Measurements from ENCODE around the gene WFIKKN1.

The WFIKKN1 gene

DNA sequence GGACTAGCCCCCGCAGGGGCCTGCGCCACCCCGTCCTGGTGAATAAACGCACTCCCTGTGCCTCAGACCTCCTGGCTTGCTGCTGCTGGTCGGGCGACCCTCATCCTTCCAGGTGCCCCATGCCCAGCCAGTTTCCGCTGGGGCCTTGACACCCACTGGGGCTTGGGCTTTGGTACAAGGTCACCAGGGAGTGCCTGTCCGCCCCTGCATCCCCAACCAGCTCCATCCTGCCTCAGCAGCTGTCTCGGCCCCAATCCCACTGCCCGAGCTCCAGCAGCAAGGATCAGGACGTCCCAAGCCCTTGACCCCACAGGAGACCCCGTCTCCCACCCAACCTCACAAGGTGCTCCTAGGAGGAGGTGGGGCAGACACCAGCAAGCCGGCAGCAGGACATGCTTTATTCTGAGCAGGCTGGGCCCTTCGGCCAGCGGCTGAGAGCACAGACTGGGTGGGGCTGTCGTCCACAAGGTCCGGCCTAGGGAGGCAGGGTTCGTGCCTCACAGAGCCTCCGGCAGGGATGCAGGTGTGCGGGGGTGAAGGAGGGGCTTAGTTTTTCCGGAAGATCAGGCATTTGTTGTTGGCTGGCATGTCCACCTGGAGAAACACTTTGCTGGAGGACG lies 3.4 kb downstream of the WFIKKN1 start:
- no peak overlapping the region for H3K9ac ChIP-seq
- no peaks in the 10 kb centered on the region for H3K9me3 ChIP-seq
- no peak overlapping the region for H3K27ac ChIP-seq
- peaks cover 31% of the 10 kb centered on the region for H3K36me3 ChIP-seq
- peak overlapping the region; percentile 97 for H3K4me2 ChIP-seq
- H4K20me1 ChIP-seq: peaks cover 51% of the 10 kb centered on the region
- TF ChIP-seq Cebpa-rat (IDR thresholded peaks at IDR 0.05): no peak
- no peaks in the 10 kb centered on the region for H3K27me3 ChIP-seq
- peak overlapping the region; percentile 92; the same call in 1 of the 2 replicates for H3K4me3 ChIP-seq
- peaks cover 52% of the 10 kb centered on the region for H3K4me1 ChIP-seq

DNA sequence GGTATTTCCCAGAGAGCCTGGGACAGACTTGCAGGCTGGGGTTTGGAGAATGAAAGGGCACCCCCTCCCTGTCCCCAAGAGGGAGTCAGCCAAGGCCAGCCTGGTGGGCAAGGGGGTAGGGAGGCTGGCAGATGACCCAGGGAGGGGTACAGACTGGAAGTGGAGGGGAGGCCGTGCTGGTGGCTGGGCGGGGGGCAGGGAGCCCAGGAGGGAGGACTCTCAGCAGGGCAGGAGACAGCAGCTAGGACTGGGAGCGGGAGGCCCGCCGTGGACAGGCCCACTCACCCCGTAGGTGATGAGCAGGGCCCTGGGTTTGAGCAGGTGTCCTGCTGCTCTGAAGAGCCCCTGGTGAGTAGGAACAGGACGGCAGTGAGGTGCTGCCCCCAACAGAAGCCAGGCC lies 4.2 kb downstream of the WFIKKN1 start:
- no peak for TF ChIP-seq Cebpa-rat (IDR thresholded peaks at IDR 0.05)
- Histone ChIP-seq H3K9me3 (no peaks in the 10 kb centered on the region), H3K27ac (peak overlapping the region; percentile 92; the same call in 1 of the 2 replicates), H3K27me3 (no peaks in the 10 kb centered on the region), H3K4me1 (peaks cover 58% of the 10 kb centered on the region), H3K4me3 (peak overlapping the region; percentile 92), H3K4me2 (peak overlapping the region; percentile 97), H3K36me3 (peaks cover 29% of the 10 kb centered on the region), H4K20me1 (peaks cover 49% of the 10 kb centered on the region), H3K9ac (peak overlapping the region; percentile 86)

DNA sequence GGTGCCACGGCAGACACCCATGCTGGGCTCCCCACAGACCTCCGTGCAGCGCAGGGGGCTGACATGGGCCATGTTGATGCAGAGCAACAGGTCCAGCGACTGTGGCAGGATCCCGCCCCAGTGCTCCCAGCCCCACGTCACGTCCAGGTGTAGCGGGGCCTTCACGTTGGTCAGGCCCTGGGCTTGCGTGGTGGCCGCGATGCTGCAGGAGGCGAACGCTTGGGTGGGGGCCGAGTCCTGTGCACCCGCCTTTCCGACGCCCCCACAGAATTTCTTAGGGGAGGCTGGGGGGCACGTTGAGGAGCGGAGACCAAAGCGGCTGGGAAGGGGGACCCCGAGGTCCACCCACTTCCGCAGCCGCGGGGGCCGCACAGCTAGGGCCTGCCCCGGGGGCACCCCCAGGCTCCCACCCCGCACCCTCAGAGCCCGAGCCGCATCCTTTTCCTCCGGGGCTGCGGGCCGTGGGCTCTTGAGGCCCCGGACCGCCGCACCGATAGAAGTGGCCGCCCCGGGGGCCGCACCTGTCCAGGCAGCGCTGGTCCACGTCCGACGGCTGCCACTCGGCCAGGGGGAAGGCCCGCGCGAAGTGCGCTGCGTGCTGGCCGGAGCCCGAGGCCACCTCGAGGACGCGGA lies 4.9 kb downstream of the WFIKKN1 start:
- Histone ChIP-seq H4K20me1 (peaks cover 42% of the 10 kb centered on the region), H3K9ac (peak overlapping the region; percentile 86), H3K27ac (peak overlapping the region; percentile 92), H3K4me1 (peaks cover 58% of the 10 kb centered on the region), H3K9me3 (no peaks in the 10 kb centered on the region), H3K36me3 (peaks cover 29% of the 10 kb centered on the region), H3K4me2 (peak overlapping the region; percentile 97), H3K27me3 (no peaks in the 10 kb centered on the region), H3K4me3 (peak overlapping the region; percentile 92)
- no peak for TF ChIP-seq Cebpa-rat (IDR thresholded peaks at IDR 0.05)

- H3K27me3 ChIP-seq: no peaks in the 10 kb centered on the region
- H3K36me3 ChIP-seq: peaks cover 29% of the 10 kb centered on the region
- peak within 1 kb of the TSS; percentile 86 for H3K9ac ChIP-seq
- H3K4me2 ChIP-seq: peak within 1 kb of the TSS; percentile 97
- peaks cover 58% of the 10 kb centered on the region for H3K4me1 ChIP-seq
- peak within 1 kb of the TSS; percentile 92 for H3K27ac ChIP-seq
- H4K20me1 ChIP-seq: peaks cover 34% of the 10 kb centered on the region
- no peaks in the 10 kb centered on the region for H3K9me3 ChIP-seq
- H3K4me3 ChIP-seq: peak within 1 kb of the TSS; percentile 92
- no peak for TF ChIP-seq Cebpa-rat (IDR thresholded peaks at IDR 0.05)
These were observed 5.7 kb downstream of the WFIKKN1 start, which contains the start of gene METTL26 for GRCh38 chr16:636206-637080. TSS of gene METTL26 (minus strand) at chr16:636305. CDS start at chr16:636290, 15 bp downstream.

- Histone ChIP-seq H3K36me3 (peaks cover 26% of the 10 kb centered on the region), H3K9me3 (no peaks in the 10 kb centered on the region), H3K4me3 (peak overlapping the region; percentile 92), H3K27ac (peak overlapping the region; percentile 68), H3K4me1 (peaks cover 58% of the 10 kb centered on the region), H4K20me1 (peaks cover 31% of the 10 kb centered on the region), H3K27me3 (no peaks in the 10 kb centered on the region), H3K4me2 (peak overlapping the region; percentile 89), H3K9ac (peak overlapping the region; percentile 86)
- no peak for TF ChIP-seq Cebpa-rat (IDR thresholded peaks at IDR 0.05)
These were observed 6.6 kb downstream of the WFIKKN1 start for GRCh38 chr16:637081-638018.

DNA sequence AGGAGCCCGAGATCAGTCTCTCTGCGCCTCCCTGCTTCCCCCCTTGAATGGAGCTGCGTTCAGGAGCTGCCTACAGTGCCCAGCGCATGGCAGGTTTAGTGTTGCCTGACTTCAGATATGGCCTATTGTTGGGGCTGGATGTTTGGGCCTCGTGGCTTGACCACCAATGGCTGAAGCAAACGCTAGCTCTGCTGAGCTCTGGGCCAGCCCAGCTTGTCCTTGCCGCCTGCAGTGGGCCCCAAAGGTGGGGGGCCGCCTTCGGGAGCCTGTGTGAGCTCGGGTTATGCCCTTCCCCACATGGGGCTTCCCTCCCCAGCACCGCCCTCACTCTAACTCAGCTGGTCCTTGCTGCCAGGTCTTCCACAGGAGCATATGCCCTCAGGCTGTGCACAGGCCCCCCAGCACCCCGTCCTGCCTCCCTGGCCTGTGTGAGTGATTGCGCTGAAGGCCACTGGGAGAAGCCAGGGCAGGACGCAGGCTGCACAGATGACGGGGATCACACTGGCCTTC lies 7.3 kb downstream of the WFIKKN1 start:
- peak overlapping the region; percentile 68 for H3K27ac ChIP-seq
- no peaks in the 10 kb centered on the region for H3K9me3 ChIP-seq
- H3K27me3 ChIP-seq: no peaks in the 10 kb centered on the region
- TF ChIP-seq Cebpa-rat (IDR thresholded peaks at IDR 0.05): no peak
- peak overlapping the region; percentile 89 for H3K4me2 ChIP-seq
- H3K4me1 ChIP-seq: peaks cover 66% of the 10 kb centered on the region
- peaks cover 19% of the 10 kb centered on the region for H3K36me3 ChIP-seq
- peak overlapping the region; percentile 58; the same call in 1 of the 2 replicates for H3K9ac ChIP-seq
- H4K20me1 ChIP-seq: peaks cover 31% of the 10 kb centered on the region
- no peak overlapping the region for H3K4me3 ChIP-seq

DNA sequence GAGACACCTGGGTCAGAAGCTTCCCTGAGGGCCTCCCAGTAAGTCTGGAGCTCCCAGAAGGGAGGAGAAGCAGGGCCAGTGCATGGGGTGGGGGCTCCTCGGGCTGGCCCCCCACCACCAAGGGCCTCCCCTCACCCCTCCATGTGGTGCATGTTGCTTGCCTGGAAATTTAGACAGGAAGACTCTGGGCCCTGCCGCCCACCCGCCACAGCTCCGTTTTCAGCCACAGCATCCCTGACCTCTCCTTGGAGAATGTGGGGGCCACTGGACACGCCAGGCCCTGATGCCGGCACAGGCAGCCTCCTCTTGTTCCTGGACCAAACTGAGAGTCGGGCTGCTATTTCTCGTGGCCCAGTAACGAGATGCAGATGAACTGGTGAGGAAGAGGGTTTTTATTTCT lies 8.1 kb downstream of the WFIKKN1 start:
- Histone ChIP-seq H3K4me3 (peak overlapping the region; percentile 24; the same call in 1 of the 2 replicates), H3K27me3 (no peaks in the 10 kb centered on the region), H3K27ac (peak overlapping the region; percentile 81), H3K4me1 (peaks cover 73% of the 10 kb centered on the region), H4K20me1 (peaks cover 31% of the 10 kb centered on the region), H3K36me3 (peaks cover 12% of the 10 kb centered on the region), H3K9me3 (no peaks in the 10 kb centered on the region), H3K4me2 (peak overlapping the region; percentile 82), H3K9ac (peak overlapping the region; percentile 59; the same call in 1 of the 2 replicates)
- TF ChIP-seq Cebpa-rat (IDR thresholded peaks at IDR 0.05): no peak

GRCh38 chr16:640614-641013 lies 9.8 kb downstream of the WFIKKN1 start:
- H4K20me1 ChIP-seq: peaks cover 31% of the 10 kb centered on the region
- H3K9ac ChIP-seq: peak overlapping the region; percentile 87
- peak overlapping the region; percentile 99 for H3K4me2 ChIP-seq
- no peaks in the 10 kb centered on the region for H3K36me3 ChIP-seq
- peak overlapping the region; percentile 93 for H3K4me3 ChIP-seq
- H3K4me1 ChIP-seq: peaks cover 72% of the 10 kb centered on the region
- TF ChIP-seq Cebpa-rat (IDR thresholded peaks at IDR 0.05): no peak
- H3K27ac ChIP-seq: peak overlapping the region; percentile 90
- H3K27me3 ChIP-seq: no peaks in the 10 kb centered on the region
- H3K9me3 ChIP-seq: no peaks in the 10 kb centered on the region
